Endothelial cell (in vitro differentiated cells): ENCODE data around the gene NPSR1. TPM values are rescaled to one million over a fixed set of nuclear protein-coding genes. Genes with fewer than 3 reads are reported as not detected.

ENCODE experiments used
- DNase-seq: peaks from one replicate; pipeline ENCODE4 v3.0.0; 2021; ENCODE audit warnings: low spot score
- H3K27ac Mint-ChIP-seq: one replicate; pipeline ENCODE4 v1.8.0; 2021; ENCODE audit warnings: mixed read lengths, inconsistent platforms; ENCODE audit not compliant: unreplicated experiment
- H3K27me3 Mint-ChIP-seq: one replicate; pipeline ENCODE4 v1.8.0; 2021; ENCODE audit warnings: mild to moderate bottlenecking, moderate library complexity, mixed read lengths, inconsistent platforms; ENCODE audit not compliant: unreplicated experiment
- H3K36me3 Mint-ChIP-seq: one replicate; pipeline ENCODE4 v1.8.0; 2021; ENCODE audit warnings: mild to moderate bottlenecking, low read depth, mixed read lengths, inconsistent platforms; ENCODE audit not compliant: unreplicated experiment
- H3K4me1 Mint-ChIP-seq: one replicate; pipeline ENCODE4 v1.8.0; 2021; ENCODE audit warnings: mild to moderate bottlenecking, mixed read lengths, inconsistent platforms; ENCODE audit not compliant: unreplicated experiment
- H3K4me3 Mint-ChIP-seq: one replicate; pipeline ENCODE4 v1.8.0; 2021; ENCODE audit warnings: mild to moderate bottlenecking, mixed read lengths, inconsistent platforms; ENCODE audit not compliant: unreplicated experiment
- H3K9me3 Mint-ChIP-seq: one replicate; pipeline ENCODE4 v1.8.0; 2021; ENCODE audit warnings: mixed read lengths, inconsistent platforms; ENCODE audit not compliant: unreplicated experiment
- total RNA-seq: library from RNA; stranded (reverse); fragmentation: NEBNext Ultra II Directional; extraction: Animal tissue kit (Norgen Biotek cat#: 25700); gene quantifications from one replicate; pipeline ENCODE4 v1.2.1, GENCODE V29; 2021; ENCODE audit not compliant: unreplicated experiment
- TF ChIP-seq, protein P1 (sequence below): fragments of 200-600 bp; sonication (generic); IDR thresholded peaks from one replicate; pipeline ENCODE4 v1.5.0; 2021; ENCODE audit warnings: antibody characterized with exemption; ENCODE audit not compliant: unreplicated experiment

Gene NPSR1
- total RNA-seq, 1 donor from 2014 or later, result not detected

DNA sequence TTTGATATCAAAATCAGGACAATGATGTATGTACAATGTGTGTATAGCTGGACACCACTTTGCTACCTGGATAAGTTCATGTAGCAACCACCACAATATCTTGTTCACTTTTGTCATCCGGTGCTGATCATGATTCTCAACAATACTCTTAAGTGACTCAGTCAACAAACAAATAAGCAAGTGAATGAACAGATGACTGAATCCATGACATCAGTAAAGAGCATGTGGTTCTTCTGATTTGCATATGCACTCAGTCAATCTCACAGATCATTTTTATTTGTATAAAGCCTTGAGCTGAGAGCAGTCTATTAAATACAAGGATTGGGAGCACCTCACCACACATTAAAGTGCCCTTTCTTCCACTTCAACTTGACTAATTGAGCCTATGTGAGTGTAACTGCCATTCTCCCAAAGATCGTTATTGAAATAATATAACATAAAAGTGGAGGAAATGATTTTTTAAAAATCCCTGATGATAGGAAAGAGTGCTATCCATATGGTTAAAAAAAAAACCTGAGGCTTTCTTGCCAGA is 69.5 kb downstream of the NPSR1 start:
- H3K27me3 Mint-ChIP-seq, result peaks cover 3% of the 10 kb centered on the region
- no peak overlapping the region for H3K27ac Mint-ChIP-seq
- H3K36me3 Mint-ChIP-seq, result no peaks in the 10 kb centered on the region
- H3K4me3 Mint-ChIP-seq, result no peak overlapping the region
- DNase-seq, result no peak
- no peaks in the 10 kb centered on the region for H3K9me3 Mint-ChIP-seq
- H3K4me1 Mint-ChIP-seq, result peaks cover 4% of the 10 kb centered on the region
- TF ChIP-seq, protein P1, sequence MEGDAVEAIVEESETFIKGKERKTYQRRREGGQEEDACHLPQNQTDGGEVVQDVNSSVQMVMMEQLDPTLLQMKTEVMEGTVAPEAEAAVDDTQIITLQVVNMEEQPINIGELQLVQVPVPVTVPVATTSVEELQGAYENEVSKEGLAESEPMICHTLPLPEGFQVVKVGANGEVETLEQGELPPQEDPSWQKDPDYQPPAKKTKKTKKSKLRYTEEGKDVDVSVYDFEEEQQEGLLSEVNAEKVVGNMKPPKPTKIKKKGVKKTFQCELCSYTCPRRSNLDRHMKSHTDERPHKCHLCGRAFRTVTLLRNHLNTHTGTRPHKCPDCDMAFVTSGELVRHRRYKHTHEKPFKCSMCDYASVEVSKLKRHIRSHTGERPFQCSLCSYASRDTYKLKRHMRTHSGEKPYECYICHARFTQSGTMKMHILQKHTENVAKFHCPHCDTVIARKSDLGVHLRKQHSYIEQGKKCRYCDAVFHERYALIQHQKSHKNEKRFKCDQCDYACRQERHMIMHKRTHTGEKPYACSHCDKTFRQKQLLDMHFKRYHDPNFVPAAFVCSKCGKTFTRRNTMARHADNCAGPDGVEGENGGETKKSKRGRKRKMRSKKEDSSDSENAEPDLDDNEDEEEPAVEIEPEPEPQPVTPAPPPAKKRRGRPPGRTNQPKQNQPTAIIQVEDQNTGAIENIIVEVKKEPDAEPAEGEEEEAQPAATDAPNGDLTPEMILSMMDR, result no peak

DNA sequence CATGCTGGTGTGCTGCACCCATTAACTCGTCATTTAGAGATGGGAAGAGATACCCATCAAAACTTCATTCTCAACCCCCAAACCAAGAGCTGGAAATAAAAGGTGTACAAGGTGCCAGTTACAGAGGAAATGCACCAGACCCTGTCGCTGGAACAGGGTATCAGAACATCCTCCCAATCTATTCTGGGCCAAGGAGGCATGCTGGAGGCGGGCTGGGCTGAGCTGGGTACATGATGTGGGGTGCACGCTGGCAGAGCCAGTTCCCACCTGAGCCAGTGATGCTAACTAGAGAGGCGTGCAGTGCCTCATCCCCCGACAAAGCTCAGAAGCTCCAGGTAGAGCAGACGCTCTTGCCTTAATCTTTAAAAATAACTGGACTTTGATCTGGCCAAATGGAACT is 70.1 kb downstream of the NPSR1 start:
- Mint-ChIP-seq H3K4me3 (no peak overlapping the region), H3K36me3 (no peaks in the 10 kb centered on the region), H3K9me3 (no peaks in the 10 kb centered on the region), H3K27me3 (peaks cover 1% of the 10 kb centered on the region), H3K27ac (no peak overlapping the region), H3K4me1 (peaks cover 4% of the 10 kb centered on the region)
- no peak for DNase-seq
- TF ChIP-seq, protein P1, result no peak

DNA sequence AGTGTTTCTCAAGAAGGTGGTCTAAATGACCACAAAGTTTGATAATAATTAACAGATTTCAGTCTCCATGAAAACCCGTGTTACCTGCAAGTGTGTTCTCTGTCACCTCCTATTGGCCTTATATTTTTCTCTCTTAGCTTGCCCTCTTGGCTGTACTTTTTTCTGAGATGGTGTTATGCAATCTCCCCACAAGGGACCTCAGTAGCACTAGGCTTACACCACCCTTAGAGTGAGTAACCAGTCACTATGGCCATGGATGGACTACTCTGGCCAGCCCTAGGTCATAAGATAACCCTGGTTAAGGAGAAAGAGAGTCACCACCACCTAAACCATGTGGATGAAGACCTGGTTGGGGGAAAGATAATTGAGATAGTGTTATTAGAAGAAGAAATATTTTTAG is 76.8 kb downstream of the NPSR1 start:
- TF ChIP-seq, protein P1, result no peak
- no peak overlapping the region for H3K27ac Mint-ChIP-seq
- DNase-seq, result no peak

DNA sequence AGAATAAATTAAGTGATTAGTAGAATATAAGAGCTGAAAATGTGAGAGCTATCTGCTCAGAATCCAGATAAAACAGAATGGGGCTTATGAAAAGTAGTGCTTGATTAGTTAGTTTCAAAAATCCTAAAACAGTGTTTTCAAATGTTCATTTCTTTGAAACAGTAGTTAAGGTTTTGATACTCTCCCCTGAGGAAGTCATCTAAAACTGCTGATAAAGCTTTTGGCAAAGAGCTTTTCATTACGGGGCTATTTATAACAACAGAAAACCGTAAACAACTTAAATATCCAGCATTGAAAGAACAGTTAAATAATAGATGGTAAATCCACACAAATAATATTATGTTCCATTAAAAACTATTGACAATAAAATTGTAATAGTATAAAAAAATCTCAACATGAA is 77.5 kb downstream of the NPSR1 start:
- no peaks in the 10 kb centered on the region for H3K36me3 Mint-ChIP-seq
- H3K4me1 Mint-ChIP-seq, result no peaks in the 10 kb centered on the region
- TF ChIP-seq, protein P1, result no peak
- H3K9me3 Mint-ChIP-seq, result no peaks in the 10 kb centered on the region
- no peaks in the 10 kb centered on the region for H3K27me3 Mint-ChIP-seq
- H3K27ac Mint-ChIP-seq, result no peak overlapping the region
- no peak overlapping the region for H3K4me3 Mint-ChIP-seq
- DNase-seq, result no peak

More for the DNA sequence above, 76.8 kb downstream of the NPSR1 start:
- no peak overlapping the region for H3K4me3 Mint-ChIP-seq
- H3K27me3 Mint-ChIP-seq, result no peaks in the 10 kb centered on the region
- no peaks in the 10 kb centered on the region for H3K9me3 Mint-ChIP-seq
- no peaks in the 10 kb centered on the region for H3K4me1 Mint-ChIP-seq
- no peaks in the 10 kb centered on the region for H3K36me3 Mint-ChIP-seq

DNA sequence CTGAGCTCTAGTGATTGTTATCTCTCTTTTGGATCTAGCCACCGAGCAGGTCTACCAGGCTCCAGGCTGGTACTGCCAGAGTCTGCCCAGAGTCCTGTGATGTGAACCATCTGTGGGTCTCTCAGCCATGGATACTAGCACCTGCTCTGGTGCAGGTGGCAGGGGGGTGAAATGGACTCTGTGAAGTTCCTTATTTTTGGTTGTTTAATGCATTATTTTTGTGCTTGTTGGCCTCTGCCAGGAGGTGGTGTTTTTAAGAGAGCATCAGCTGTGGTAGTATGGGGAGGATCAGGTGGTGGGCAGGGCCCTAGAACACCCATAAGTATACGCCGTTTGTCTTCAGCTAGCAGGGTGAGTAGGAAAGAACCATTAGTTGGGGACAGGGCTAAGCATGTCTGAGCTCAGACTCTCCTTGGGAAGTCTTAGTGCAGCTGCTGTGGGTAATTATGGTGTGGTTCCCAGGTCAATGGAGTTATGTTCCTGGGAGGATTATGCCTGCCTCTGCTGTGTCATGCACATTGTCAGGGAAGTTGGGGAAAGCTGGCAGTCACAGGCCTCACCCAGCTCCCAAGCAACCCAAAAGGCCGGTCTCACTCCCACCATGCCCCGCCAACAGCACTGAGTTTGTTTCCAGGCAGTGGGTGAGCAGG is 81.8 kb downstream of the NPSR1 start:
- no peak for DNase-seq
- Mint-ChIP-seq H3K36me3 (no peaks in the 10 kb centered on the region), H3K27ac (no peak overlapping the region), H3K4me1 (no peaks in the 10 kb centered on the region), H3K27me3 (no peaks in the 10 kb centered on the region), H3K4me3 (no peak overlapping the region), H3K9me3 (no peaks in the 10 kb centered on the region)
- TF ChIP-seq, protein P1, result no peak
